Right lobe of liver (tissue), 4 donors: ENCODE data around the gene DCP1A.

Experiments
- CTCF ChIP-seq, 4 donors: fragments of 200-600 bp in 3 of 4; fragments of 450-650 bp in 1 of 4; IDR thresholded peaks; one replicate each; pipeline versions ENCODE4 v1.5.1 to v1.8.0; 2016 to 2022; ENCODE audit warnings: antibody characterized with exemption in 4 of 4, mild to moderate bottlenecking in 2 of 4
- POLR2A ChIP-seq: fragments of 450-650 bp; IDR thresholded peaks from one replicate; pipeline ENCODE4 v1.6.1; 2017; ENCODE audit warnings: antibody characterized with exemption, mild to moderate bottlenecking
- donor health status: DM: no; HTN: no; CAD: no.
- donor health status: DM: no; HTN: no; CAD: no.
- donor health status: DM: no; HTN: yes; CAD: no.

GRCh38 chr3:53361852-53362251 is 14.5 kb upstream of the DCP1A start:
- TF ChIP-seq CTCF (IDR thresholded peaks at IDR 0.05) (no peak), POLR2A (no peak)
